Measurements from ENCODE around the gene FAM222A.

DNA sequence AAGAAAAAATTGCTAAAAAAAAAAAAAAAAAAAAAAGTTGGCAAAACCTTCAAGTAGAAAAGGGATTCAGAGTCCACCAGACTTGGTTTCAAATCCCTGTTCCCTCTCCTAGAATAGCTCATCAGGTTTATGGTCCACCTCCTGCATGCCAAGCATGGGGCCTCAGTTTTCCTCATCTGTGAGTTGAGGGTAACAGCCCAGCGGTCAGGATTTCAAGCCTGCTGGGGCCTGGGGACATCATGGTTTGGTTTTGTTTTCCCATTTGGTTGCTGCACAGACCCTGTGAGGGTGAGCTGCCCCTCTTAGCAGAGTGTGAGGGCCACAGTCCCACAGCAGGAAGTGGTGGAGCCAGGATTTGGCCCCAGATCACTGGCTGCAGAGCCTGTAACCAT is 12.5 kb downstream of the FAM222A start:
- TF ChIP-seq, protein P1, sequence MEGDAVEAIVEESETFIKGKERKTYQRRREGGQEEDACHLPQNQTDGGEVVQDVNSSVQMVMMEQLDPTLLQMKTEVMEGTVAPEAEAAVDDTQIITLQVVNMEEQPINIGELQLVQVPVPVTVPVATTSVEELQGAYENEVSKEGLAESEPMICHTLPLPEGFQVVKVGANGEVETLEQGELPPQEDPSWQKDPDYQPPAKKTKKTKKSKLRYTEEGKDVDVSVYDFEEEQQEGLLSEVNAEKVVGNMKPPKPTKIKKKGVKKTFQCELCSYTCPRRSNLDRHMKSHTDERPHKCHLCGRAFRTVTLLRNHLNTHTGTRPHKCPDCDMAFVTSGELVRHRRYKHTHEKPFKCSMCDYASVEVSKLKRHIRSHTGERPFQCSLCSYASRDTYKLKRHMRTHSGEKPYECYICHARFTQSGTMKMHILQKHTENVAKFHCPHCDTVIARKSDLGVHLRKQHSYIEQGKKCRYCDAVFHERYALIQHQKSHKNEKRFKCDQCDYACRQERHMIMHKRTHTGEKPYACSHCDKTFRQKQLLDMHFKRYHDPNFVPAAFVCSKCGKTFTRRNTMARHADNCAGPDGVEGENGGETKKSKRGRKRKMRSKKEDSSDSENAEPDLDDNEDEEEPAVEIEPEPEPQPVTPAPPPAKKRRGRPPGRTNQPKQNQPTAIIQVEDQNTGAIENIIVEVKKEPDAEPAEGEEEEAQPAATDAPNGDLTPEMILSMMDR (conservative IDR thresholded peaks at IDR 0.05; ENCODE audit: low read depth, low read length): no peak
- TF ChIP-seq, protein P2, sequence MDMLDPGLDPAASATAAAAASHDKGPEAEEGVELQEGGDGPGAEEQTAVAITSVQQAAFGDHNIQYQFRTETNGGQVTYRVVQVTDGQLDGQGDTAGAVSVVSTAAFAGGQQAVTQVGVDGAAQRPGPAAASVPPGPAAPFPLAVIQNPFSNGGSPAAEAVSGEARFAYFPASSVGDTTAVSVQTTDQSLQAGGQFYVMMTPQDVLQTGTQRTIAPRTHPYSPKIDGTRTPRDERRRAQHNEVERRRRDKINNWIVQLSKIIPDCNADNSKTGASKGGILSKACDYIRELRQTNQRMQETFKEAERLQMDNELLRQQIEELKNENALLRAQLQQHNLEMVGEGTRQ (IDR thresholded peaks at IDR 0.05; ENCODE audit: low read depth, low read length): no peak
- TF ChIP-seq, protein P3, sequence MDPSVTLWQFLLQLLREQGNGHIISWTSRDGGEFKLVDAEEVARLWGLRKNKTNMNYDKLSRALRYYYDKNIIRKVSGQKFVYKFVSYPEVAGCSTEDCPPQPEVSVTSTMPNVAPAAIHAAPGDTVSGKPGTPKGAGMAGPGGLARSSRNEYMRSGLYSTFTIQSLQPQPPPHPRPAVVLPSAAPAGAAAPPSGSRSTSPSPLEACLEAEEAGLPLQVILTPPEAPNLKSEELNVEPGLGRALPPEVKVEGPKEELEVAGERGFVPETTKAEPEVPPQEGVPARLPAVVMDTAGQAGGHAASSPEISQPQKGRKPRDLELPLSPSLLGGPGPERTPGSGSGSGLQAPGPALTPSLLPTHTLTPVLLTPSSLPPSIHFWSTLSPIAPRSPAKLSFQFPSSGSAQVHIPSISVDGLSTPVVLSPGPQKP (IDR thresholded peaks at IDR 0.05; ENCODE audit: borderline replicate concordance, low read depth, low read length): no peak
- TF ChIP-seq POLR2A (IDR thresholded peaks at IDR 0.05; ENCODE audit: low read depth, low read length) (no peak), BHLHE40 (IDR thresholded peaks at IDR 0.05; ENCODE audit: low read depth, low read length) (no peak), SMC3 (IDR thresholded peaks at IDR 0.05; ENCODE audit: low read depth, low read length) (no peak), MXI1 (IDR thresholded peaks at IDR 0.05; ENCODE audit: borderline replicate concordance, low read depth, low read length) (no peak), CEBPB (IDR thresholded peaks at IDR 0.05; ENCODE audit: low read depth, low read length) (no peak), MAZ (IDR thresholded peaks at IDR 0.05; ENCODE audit: borderline replicate concordance, low read depth, low read length) (no peak)
